DND-41 (cell line): ENCODE data around the gene DDX56.

Experiments used
- ATAC-seq: fragments of 200-7000 bp; cut with Tn5 transposase; 3 replicates; pipeline ENCODE4 v1.9.1; 2021; ENCODE audit warnings: low read depth; ENCODE audit not compliant: insufficient read depth
- DNase-seq: peaks from one replicate; pipeline ENCODE4 v3.0.0-alpha.2; 2020
- H2AFZ ChIP-seq: 2 replicates; pipeline ENCODE4 v1.6.0; 2012; ENCODE audit warnings: low read depth, low read length
- H3K27ac ChIP-seq: 2 replicates; pipeline ENCODE4 v1.5.1; 2012; ENCODE audit warnings: low read length, inconsistent platforms
- H3K27me3 ChIP-seq: fragments of 200-600 bp; sonication (generic); 2 replicates; pipeline ENCODE4 v1.6.0; 2012; ENCODE audit warnings: low read length, mild to moderate bottlenecking, inconsistent platforms; ENCODE audit not compliant: insufficient read depth, poor library complexity
- H3K36me3 ChIP-seq: 2 replicates; pipeline ENCODE4 v1.5.1; 2012; ENCODE audit warnings: low read length, inconsistent platforms; ENCODE audit not compliant: insufficient read depth
- H3K4me1 ChIP-seq: 2 replicates; pipeline ENCODE4 v1.5.1; 2012; ENCODE audit warnings: mild to moderate bottlenecking, low read length; ENCODE audit not compliant: insufficient read depth
- H3K4me2 ChIP-seq: 2 replicates; pipeline ENCODE4 v1.6.0; 2012; ENCODE audit warnings: mild to moderate bottlenecking, moderate library complexity, low read length, inconsistent platforms; ENCODE audit not compliant: insufficient read depth
- H3K4me3 ChIP-seq, 2 experiments: fragments of 200-600 bp in 1 of 2; shearing (Covaris generic) in 1 of 2; 2 replicates each; pipeline ENCODE4 v1.5.1; 2012 to 2016; ENCODE audit warnings: inconsistent platforms in 2 of 2, low read length in 2 of 2, mild to moderate bottlenecking in 2 of 2, low read depth in 1 of 2, moderate library complexity in 1 of 2
- H3K79me2 ChIP-seq: 2 replicates; pipeline ENCODE4 v1.6.0; 2012; ENCODE audit warnings: low read length, inconsistent platforms; ENCODE audit not compliant: insufficient read depth
- H3K9ac ChIP-seq: 2 replicates; pipeline ENCODE4 v1.6.0; 2012; ENCODE audit warnings: low read depth, mild to moderate bottlenecking, inconsistent platforms, low read length, moderate library complexity
- H3K9me3 ChIP-seq: 2 replicates; pipeline ENCODE4 v1.5.1; 2012; ENCODE audit warnings: low read length, moderate library complexity, mild to moderate bottlenecking, inconsistent platforms; ENCODE audit not compliant: insufficient read depth, severe bottlenecking
- H4K20me1 ChIP-seq: 2 replicates; pipeline ENCODE4 v1.6.0; 2012; ENCODE audit warnings: low read length; ENCODE audit not compliant: insufficient read depth
- EZH2 ChIP-seq: IDR thresholded peaks from 3 replicates; pipeline ENCODE4 v1.6.1; 2012; ENCODE audit warnings: borderline replicate concordance, low read depth, mild to moderate bottlenecking, moderate library complexity, low read length, inconsistent platforms; ENCODE audit not compliant: severe bottlenecking
- TF ChIP-seq, protein P1 (sequence below): IDR thresholded peaks from 2 replicates; pipeline ENCODE4 v1.5.1; 2012; ENCODE audit warnings: borderline replicate concordance, low read length, moderate library complexity, mild to moderate bottlenecking; ENCODE audit not compliant: poor library complexity, severe bottlenecking; ENCODE audit errors: extremely low read depth

Gene DDX56

DNA sequence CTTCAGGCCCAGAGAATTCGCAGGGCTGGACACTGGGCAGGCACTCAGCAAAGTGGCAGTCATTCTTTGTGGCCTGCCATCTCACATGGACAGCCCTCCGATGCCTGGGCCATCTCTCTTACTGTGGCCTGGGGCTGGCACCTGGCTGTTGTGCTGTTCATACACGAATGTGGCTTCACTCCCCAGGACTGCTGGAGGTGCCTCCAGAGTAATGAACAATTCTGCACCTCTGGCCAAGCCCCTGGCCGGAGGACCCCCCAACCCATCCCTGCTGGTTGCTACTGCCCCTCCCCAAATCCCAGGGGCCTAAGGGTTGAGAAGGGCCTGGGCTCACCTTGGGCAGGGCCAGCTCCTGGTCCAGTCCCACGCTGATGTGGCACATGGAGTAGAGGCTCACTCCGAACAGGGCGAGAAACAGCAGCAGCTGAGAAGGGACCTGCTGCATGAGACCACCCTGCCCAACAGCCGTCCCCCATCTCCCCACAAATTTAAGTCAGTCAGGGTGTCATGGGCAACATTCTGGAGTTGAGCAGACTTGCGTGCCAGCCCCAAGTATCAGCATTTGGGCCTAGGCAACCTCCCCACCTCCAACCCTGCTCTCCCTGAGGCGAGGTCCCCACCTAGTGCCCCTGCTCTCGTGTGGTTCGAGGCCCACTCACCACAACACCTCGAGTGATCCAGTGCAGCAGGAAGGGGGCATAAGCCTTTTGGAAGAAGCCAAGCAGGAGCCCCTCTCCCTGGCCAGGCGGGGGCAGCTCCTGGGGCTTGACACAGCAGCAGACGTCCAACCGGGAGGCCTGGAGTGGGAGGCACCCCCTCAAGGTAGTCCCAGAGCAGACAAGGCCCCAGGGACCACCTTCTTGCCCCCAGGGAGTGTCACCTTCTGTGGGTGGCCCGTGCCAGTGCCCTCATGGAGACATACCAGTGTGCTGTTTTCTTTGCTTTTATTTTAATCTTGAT lies 42.0 kb downstream of the DDX56 start:
- TF ChIP-seq, protein P1, sequence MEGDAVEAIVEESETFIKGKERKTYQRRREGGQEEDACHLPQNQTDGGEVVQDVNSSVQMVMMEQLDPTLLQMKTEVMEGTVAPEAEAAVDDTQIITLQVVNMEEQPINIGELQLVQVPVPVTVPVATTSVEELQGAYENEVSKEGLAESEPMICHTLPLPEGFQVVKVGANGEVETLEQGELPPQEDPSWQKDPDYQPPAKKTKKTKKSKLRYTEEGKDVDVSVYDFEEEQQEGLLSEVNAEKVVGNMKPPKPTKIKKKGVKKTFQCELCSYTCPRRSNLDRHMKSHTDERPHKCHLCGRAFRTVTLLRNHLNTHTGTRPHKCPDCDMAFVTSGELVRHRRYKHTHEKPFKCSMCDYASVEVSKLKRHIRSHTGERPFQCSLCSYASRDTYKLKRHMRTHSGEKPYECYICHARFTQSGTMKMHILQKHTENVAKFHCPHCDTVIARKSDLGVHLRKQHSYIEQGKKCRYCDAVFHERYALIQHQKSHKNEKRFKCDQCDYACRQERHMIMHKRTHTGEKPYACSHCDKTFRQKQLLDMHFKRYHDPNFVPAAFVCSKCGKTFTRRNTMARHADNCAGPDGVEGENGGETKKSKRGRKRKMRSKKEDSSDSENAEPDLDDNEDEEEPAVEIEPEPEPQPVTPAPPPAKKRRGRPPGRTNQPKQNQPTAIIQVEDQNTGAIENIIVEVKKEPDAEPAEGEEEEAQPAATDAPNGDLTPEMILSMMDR, result no peak
- no peak for TF ChIP-seq EZH2
- Histone ChIP-seq H3K4me3 (no peak overlapping the region), H3K27me3 (no peaks in the 10 kb centered on the region), H3K36me3 (no peaks in the 10 kb centered on the region), H3K4me2 (no peak overlapping the region), H3K27ac (no peak overlapping the region), H3K79me2 (no peaks in the 10 kb centered on the region), H2AFZ (no peak overlapping the region), H4K20me1 (no peaks in the 10 kb centered on the region), H3K9me3 (no peaks in the 10 kb centered on the region), H3K9ac (no peak overlapping the region), H3K4me1 (no peaks in the 10 kb centered on the region)
- ATAC-seq (no peak), DNase-seq (no peak)

DNA sequence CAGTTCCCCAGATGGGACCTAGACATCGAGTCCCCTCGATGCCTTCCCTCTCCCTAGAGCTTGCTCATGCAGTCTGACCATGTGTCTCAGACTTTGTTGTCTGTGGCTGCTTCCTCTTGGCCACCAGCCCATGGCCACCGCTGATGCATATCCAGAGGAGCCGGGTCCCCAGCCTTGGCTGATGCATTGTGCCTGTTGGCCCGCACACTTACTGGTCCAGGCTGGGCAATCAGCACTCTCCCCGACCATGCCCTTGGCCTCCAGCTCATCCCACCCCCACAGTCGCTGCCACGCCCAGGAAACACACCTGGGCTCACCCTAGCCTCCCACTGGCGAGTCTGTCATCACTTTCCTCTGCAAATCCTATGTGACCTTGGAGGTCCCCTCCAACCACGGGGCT lies 42.7 kb downstream of the DDX56 start:
- H3K9me3 ChIP-seq, result no peaks in the 10 kb centered on the region
- no peak overlapping the region for H3K9ac ChIP-seq
- no peaks in the 10 kb centered on the region for H3K27me3 ChIP-seq
- no peak overlapping the region for H3K27ac ChIP-seq
- no peak overlapping the region for H2AFZ ChIP-seq
- no peak for ATAC-seq
- H3K4me2 ChIP-seq, result no peak overlapping the region
- H3K4me3 ChIP-seq, result no peak overlapping the region
- no peaks in the 10 kb centered on the region for H4K20me1 ChIP-seq
- H3K4me1 ChIP-seq, result no peaks in the 10 kb centered on the region
- no peaks in the 10 kb centered on the region for H3K79me2 ChIP-seq
- no peaks in the 10 kb centered on the region for H3K36me3 ChIP-seq
- TF ChIP-seq, protein P1, result no peak
- TF ChIP-seq EZH2, result no peak
- no peak for DNase-seq

DNA sequence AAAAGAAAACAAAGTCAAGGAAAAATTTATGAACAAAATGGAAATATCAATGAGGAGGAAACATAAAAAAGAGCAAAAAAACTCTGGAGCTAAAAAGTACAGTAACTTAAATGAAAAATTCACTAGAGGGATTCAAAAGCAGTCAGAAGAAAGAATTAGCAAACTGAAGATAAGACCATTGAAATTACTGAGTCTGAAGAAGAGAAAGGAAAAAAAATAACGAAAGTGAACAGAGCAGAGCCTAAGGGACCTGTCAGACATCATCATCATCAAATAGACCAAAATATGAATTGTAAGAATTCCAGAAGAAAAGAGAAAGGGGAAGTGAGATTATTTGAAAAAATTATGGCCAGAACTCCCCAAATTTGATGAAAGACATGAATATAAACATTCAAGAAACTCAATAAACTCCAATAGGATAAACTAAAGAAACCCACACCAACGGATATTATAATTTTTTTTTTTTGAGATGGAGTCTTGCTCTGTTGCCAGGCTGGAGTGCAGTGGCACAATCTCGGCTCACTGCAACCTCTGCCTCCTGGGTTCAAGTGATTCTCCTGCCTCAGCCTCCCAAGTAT lies 48.8 kb downstream of the DDX56 start:
- Histone ChIP-seq H3K4me3 (no peak overlapping the region), H3K4me1 (no peaks in the 10 kb centered on the region), H2AFZ (no peak overlapping the region), H3K4me2 (no peak overlapping the region), H4K20me1 (no peaks in the 10 kb centered on the region), H3K27me3 (peaks cover 4% of the 10 kb centered on the region), H3K27ac (no peak overlapping the region), H3K79me2 (no peaks in the 10 kb centered on the region), H3K9ac (no peak overlapping the region), H3K9me3 (no peaks in the 10 kb centered on the region), H3K36me3 (no peaks in the 10 kb centered on the region)
- TF ChIP-seq EZH2, result no peak
- TF ChIP-seq, protein P1, result no peak
- DNase-seq (no peak), ATAC-seq (no peak)
